Gastroesophageal sphincter (tissue), 3 donors: ENCODE results near the gene MXRA7.
"Not testable (repeated sequence)": the region's sequence is repeated elsewhere in the genome, so short reads cannot be mapped to it uniquely, and the experiment has no call there.

Source experiments
- CTCF ChIP-seq, 4 experiments: fragments of 200-600 bp in 2 of 4; fragments of 450-650 bp in 2 of 4; sonication (generic) in 1 of 4; IDR thresholded peaks; one replicate each; pipeline ENCODE4 v1.5.1; 2017 to 2019; ENCODE audit warnings: antibody characterized with exemption in 4 of 4, mild to moderate bottlenecking in 2 of 4, moderate library complexity in 2 of 4
- EP300 ChIP-seq: sonication (generic); formaldehyde crosslinking; IDR thresholded peaks from one replicate; pipeline ENCODE4 v1.6.1; 2017; ENCODE audit warnings: antibody characterized with exemption, mild to moderate bottlenecking
- POLR2A ChIP-seq, 2 donors: fragments of 450-650 bp; IDR thresholded peaks; one replicate each; pipeline ENCODE4 v1.6.1; 2017; ENCODE audit warnings: antibody characterized with exemption in 2 of 2, mild to moderate bottlenecking in 2 of 2, moderate library complexity in 1 of 2
- POLR2AphosphoS5 ChIP-seq: sonication (generic); formaldehyde crosslinking; IDR thresholded peaks from one replicate; pipeline ENCODE4 v1.6.1; 2017; ENCODE audit warnings: antibody characterized with exemption

GRCh38 chr17:76636486-76637206 lies 74.1 kb downstream of the MXRA7 start:
- TF ChIP-seq CTCF (IDR thresholded peaks at IDR 0.05); POLR2A (IDR thresholded peaks at IDR 0.05); EP300; POLR2AphosphoS5: not testable (repeated sequence)
